ENCODE data around the gene ADM2. TPM values are rescaled to one million over a fixed set of nuclear protein-coding genes. Genes with fewer than 3 reads are reported as not detected.

Gene ADM2
- total and polyA plus RNA-seq, 2 donors (not counting 1 experiment from before 2014, with no cell fraction given): 0.73 to 5.8 TPM

- H3K4me1 ChIP-seq (ENCODE audit: control insufficient read depth, extremely low read depth, insufficient read depth, low read length): no peaks in the 10 kb centered on the region
Observed at GRCh38 chr22:50486561-50487289, 5.4 kb downstream of the ADM2 start, which contains the start of gene MIOX. MIOX (plus strand) TSS chr22:50486859; CDS start chr22:50486898, 39 bp downstream.

GRCh38 chr22:50487290-50488005 lies 6.1 kb downstream of the ADM2 start:
- H4K20me1 ChIP-seq (ENCODE audit: control insufficient read depth, extremely low read depth, insufficient read depth, low read length): no peaks in the 10 kb centered on the region
- H3K4me2 ChIP-seq (ENCODE audit: extremely low read depth, insufficient read depth, low read length): no peak overlapping the region
- H3K79me2 ChIP-seq (ENCODE audit: control insufficient read depth, insufficient read depth, low read length): no peaks in the 10 kb centered on the region
- no peak for TF ChIP-seq CTCF (conservative IDR thresholded peaks at IDR 0.05 in 1 of 2, IDR thresholded peaks at IDR 0.05 in 1 of 2; ENCODE audit: low read depth in 1 of 2, low read length in 2 of 2)
- peak; percentile 2 for TF ChIP-seq EZH2 (IDR thresholded peaks at IDR 0.05; ENCODE audit: low read length, missing control alignments)
- no peak for DNase-seq (ENCODE audit: low read depth in 2 of 2)
- H3K4me1 ChIP-seq (ENCODE audit: control insufficient read depth, extremely low read depth, insufficient read depth, low read length): no peaks in the 10 kb centered on the region
- no peak overlapping the region for H3K9ac ChIP-seq (ENCODE audit: insufficient read depth, low read length)
- H3K9me3 ChIP-seq (ENCODE audit: control insufficient read depth, insufficient read depth, low read depth, low read length): no peaks in the 10 kb centered on the region
- no peak overlapping the region for H3K4me3 ChIP-seq (replicated peaks in 1 of 4; ENCODE audit: control extremely low read depth in 1 of 4, insufficient read depth in 1 of 4, low read depth in 3 of 4, low read length in 4 of 4)
- H3K36me3 ChIP-seq (ENCODE audit: control insufficient read depth, insufficient read depth, low read length): no peaks in the 10 kb centered on the region
- peaks cover 11% of the 10 kb centered on the region for H3K27me3 ChIP-seq (ENCODE audit: control insufficient read depth, insufficient read depth, low read length)
- no peak overlapping the region for H3K27ac ChIP-seq (ENCODE audit: insufficient read depth, low read length)
- H2AFZ ChIP-seq (ENCODE audit: low read length): no peak overlapping the region

More at GRCh38 chr22:50486561-50487289, 5.4 kb downstream of the ADM2 start, which contains the start of gene MIOX:
- Histone ChIP-seq H3K36me3 (ENCODE audit: control insufficient read depth, insufficient read depth, low read length) (no peaks in the 10 kb centered on the region), H2AFZ (ENCODE audit: low read length) (no peak within 1 kb of the TSS), H3K27me3 (ENCODE audit: control insufficient read depth, insufficient read depth, low read length) (peaks cover 18% of the 10 kb centered on the region), H3K27ac (ENCODE audit: insufficient read depth, low read length) (no peak within 1 kb of the TSS), H3K9ac (ENCODE audit: insufficient read depth, low read length) (no peak within 1 kb of the TSS), H3K4me2 (ENCODE audit: extremely low read depth, insufficient read depth, low read length) (no peak within 1 kb of the TSS), H3K4me3 (replicated peaks in 1 of 4; ENCODE audit: control extremely low read depth in 1 of 4, insufficient read depth in 1 of 4, low read depth in 3 of 4, low read length in 4 of 4) (no peak within 1 kb of the TSS), H3K79me2 (ENCODE audit: control insufficient read depth, insufficient read depth, low read length) (no peaks in the 10 kb centered on the region), H4K20me1 (ENCODE audit: control insufficient read depth, extremely low read depth, insufficient read depth, low read length) (no peaks in the 10 kb centered on the region), H3K9me3 (ENCODE audit: control insufficient read depth, insufficient read depth, low read depth, low read length) (no peaks in the 10 kb centered on the region)
- no peak for DNase-seq (ENCODE audit: low read depth in 2 of 2)
- TF ChIP-seq CTCF (conservative IDR thresholded peaks at IDR 0.05 in 1 of 2, IDR thresholded peaks at IDR 0.05 in 1 of 2; ENCODE audit: low read depth in 1 of 2, low read length in 2 of 2) (no peak), EZH2 (IDR thresholded peaks at IDR 0.05; ENCODE audit: low read length, missing control alignments) (peak; percentile 35)

GRCh38 chr22:50488006-50488677 lies 6.8 kb downstream of the ADM2 start:
- H4K20me1 ChIP-seq (ENCODE audit: control insufficient read depth, extremely low read depth, insufficient read depth, low read length): no peaks in the 10 kb centered on the region
- no peak overlapping the region for H3K4me2 ChIP-seq (ENCODE audit: extremely low read depth, insufficient read depth, low read length)
- H2AFZ ChIP-seq (ENCODE audit: low read length): no peak overlapping the region
- H3K9me3 ChIP-seq (ENCODE audit: control insufficient read depth, insufficient read depth, low read depth, low read length): no peaks in the 10 kb centered on the region
- no peak for TF ChIP-seq CTCF (conservative IDR thresholded peaks at IDR 0.05 in 1 of 2, IDR thresholded peaks at IDR 0.05 in 1 of 2; ENCODE audit: low read depth in 1 of 2, low read length in 2 of 2)
- peaks cover 5% of the 10 kb centered on the region for H3K27me3 ChIP-seq (ENCODE audit: control insufficient read depth, insufficient read depth, low read length)
- no peak overlapping the region for H3K4me3 ChIP-seq (replicated peaks in 1 of 4; ENCODE audit: control extremely low read depth in 1 of 4, insufficient read depth in 1 of 4, low read depth in 3 of 4, low read length in 4 of 4)
- H3K79me2 ChIP-seq (ENCODE audit: control insufficient read depth, insufficient read depth, low read length): no peaks in the 10 kb centered on the region
- H3K27ac ChIP-seq (ENCODE audit: insufficient read depth, low read length): no peak overlapping the region
- H3K4me1 ChIP-seq (ENCODE audit: control insufficient read depth, extremely low read depth, insufficient read depth, low read length): no peaks in the 10 kb centered on the region
- H3K36me3 ChIP-seq (ENCODE audit: control insufficient read depth, insufficient read depth, low read length): no peaks in the 10 kb centered on the region
- no peak overlapping the region for H3K9ac ChIP-seq (ENCODE audit: insufficient read depth, low read length)
- no peak for DNase-seq (ENCODE audit: low read depth in 2 of 2)

All from fibroblast of lung (primary cell).